Fibroblast of the aortic adventitia (primary cell): ENCODE measurements around the gene P3R3URF. TPM values are rescaled to one million over a fixed set of nuclear protein-coding genes. Genes with fewer than 3 reads are reported as not detected.
A peak's percentile ranks its signal among the peaks of the same experiment; 100 is the strongest.

Experiments
- DNase-seq: peaks from one replicate; pipeline ENCODE4 v3.0.0-alpha.2; 2010; ENCODE audit warnings: low read depth
- H3K4me3 ChIP-seq: 2 replicates; pipeline ENCODE4 v1.5.1; 2011; ENCODE audit warnings: low read depth, mild to moderate bottlenecking, control low read depth, low read length, moderate library complexity
- total RNA-seq: library from RNA; depleted of rRNA; stranded (reverse); fragments of >200 nt; gene quantifications from 2 replicates; pipeline ENCODE4 v1.2.3, GENCODE V29; 2012; ENCODE audit warnings: low replicate concordance
- TF ChIP-seq, protein P1 (sequence below): IDR thresholded peaks from 2 replicates; pipeline ENCODE4 v1.5.1; 2011; ENCODE audit warnings: mild to moderate bottlenecking, low read length, control low read depth, inconsistent platforms; ENCODE audit not compliant: insufficient read depth

P3R3URF gene
- total RNA-seq, 1 donor, result not detected

DNA sequence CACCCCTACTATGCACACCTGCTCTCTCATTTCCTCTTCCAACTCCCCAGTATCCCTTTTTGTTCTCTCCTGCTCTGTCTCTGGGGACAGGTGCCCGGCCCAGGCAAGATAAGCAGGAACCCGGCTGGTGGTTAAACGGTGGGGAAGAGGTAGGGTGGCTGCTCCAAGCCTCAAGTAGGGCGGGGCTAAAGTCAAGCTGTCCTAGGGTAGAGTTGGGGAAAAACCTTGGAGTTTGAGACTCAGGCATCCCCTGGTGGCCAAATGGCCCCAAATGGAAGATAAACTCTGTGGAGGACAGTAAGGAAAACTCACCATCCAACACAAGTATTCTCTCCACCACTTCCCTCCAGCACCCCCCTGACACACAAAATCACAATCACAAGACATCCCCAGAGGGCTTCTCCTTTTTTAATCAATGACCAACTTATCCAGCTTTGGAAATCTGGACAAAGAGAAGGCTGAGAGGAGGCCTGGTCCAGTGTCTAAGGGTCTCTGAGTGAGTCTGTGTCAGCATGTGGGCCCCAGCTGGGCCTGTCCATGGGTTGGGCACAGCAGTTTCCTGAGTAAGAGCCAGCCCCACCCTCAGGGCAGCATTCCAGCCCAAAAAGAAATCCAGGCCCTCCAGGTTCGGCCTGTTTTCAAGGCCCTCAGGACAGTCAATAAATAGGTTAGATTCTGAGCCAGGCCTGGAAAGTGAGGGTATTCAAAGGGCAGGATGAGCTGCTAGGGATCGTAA, 12.2 kb upstream of the P3R3URF start:
- H3K4me3 ChIP-seq, result no peak overlapping the region
- TF ChIP-seq, protein P1, sequence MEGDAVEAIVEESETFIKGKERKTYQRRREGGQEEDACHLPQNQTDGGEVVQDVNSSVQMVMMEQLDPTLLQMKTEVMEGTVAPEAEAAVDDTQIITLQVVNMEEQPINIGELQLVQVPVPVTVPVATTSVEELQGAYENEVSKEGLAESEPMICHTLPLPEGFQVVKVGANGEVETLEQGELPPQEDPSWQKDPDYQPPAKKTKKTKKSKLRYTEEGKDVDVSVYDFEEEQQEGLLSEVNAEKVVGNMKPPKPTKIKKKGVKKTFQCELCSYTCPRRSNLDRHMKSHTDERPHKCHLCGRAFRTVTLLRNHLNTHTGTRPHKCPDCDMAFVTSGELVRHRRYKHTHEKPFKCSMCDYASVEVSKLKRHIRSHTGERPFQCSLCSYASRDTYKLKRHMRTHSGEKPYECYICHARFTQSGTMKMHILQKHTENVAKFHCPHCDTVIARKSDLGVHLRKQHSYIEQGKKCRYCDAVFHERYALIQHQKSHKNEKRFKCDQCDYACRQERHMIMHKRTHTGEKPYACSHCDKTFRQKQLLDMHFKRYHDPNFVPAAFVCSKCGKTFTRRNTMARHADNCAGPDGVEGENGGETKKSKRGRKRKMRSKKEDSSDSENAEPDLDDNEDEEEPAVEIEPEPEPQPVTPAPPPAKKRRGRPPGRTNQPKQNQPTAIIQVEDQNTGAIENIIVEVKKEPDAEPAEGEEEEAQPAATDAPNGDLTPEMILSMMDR, result peak; percentile 13
- DNase-seq, result peak; percentile 39

DNA sequence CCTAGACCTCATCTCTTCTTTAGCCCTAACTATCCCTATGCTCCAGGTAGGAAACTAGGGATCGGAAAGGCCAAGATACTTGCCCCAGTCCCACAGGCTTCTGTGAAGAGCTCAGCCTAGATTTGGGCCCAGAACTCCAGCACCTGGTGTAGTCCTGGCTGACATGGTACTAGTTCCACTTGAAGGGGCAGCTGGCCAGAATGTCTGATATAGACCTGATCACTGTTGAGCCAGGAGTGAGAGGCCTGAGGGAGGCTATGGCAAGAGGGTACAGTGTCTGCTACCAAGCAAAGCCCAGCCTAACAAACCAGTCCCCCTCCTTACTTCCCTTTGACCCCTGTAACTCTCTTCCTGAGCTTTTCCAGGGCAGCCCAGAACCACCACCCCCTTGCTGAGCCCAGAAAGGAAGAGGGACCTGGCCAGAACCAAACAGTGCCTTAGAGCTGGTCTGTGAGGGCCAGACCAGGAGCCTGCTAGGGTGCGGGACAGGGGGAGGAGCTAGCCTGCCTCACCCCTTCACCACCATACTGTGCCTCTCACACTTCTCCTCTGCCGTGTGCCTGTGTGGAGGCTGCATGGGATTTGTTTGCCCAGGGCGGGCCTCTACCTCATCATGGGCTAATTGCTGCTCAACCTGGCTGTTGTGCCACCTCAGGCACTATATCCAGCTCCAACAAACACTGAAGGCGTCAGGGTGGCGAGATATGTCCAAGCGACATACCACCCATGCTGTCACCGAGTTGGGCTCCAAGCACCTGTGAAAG, 11.0 kb upstream of the P3R3URF start:
- DNase-seq, result no peak
- TF ChIP-seq, protein P1, result no peak
- no peak overlapping the region for H3K4me3 ChIP-seq

DNA sequence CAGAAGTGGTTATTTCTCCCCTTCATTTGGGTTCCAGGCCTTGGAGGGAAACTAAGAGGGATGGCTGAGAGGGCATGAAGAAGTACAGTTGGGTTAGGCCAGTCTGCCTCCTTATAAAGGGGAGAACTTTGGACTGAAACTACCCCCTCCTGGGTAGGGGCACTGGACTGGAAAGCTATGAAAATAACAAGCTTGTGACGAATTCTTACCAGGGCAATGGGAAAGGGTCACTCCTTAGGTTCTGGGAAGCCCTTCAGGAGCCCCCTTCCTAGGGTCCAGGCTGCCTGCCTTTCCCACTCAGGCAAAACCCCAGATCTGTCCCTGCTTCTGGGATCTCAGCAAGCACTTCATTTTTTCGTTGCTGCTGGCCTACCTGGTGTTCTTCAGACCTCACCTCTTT, 9.8 kb upstream of the P3R3URF start:
- TF ChIP-seq, protein P1, result no peak
- DNase-seq, result no peak
- H3K4me3 ChIP-seq, result no peak overlapping the region

DNA sequence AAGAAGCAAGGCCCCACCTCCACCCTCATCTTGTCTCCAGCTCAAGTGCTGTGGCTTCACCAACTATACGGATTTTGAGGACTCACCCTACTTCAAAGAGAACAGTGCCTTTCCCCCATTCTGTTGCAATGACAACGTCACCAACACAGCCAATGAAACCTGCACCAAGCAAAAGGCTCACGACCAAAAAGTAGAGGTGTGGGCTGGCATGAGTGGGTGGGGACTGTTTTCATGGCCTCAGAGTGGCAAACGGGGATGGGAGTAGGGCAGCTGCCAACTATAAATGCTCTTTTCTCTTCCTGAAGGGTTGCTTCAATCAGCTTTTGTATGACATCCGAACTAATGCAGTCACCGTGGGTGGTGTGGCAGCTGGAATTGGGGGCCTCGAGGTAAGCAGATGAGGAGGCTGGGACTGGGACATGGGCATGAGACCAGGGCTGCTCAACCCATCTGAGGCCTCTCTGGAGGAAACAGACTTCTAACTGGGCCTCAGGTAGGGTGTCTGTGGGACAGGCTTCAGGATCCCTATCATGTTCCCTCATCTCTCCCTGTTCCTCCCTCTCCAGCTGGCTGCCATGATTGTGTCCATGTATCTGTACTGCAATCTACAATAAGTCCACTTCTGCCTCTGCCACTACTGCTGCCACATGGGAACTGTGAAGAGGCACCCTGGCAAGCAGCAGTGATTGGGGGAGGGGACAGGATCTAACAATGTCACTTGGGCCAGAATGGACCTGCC, 8.8 kb upstream of the P3R3URF start:
- TF ChIP-seq, protein P1, result no peak
- no peak for DNase-seq
- H3K4me3 ChIP-seq, result no peak overlapping the region

DNA sequence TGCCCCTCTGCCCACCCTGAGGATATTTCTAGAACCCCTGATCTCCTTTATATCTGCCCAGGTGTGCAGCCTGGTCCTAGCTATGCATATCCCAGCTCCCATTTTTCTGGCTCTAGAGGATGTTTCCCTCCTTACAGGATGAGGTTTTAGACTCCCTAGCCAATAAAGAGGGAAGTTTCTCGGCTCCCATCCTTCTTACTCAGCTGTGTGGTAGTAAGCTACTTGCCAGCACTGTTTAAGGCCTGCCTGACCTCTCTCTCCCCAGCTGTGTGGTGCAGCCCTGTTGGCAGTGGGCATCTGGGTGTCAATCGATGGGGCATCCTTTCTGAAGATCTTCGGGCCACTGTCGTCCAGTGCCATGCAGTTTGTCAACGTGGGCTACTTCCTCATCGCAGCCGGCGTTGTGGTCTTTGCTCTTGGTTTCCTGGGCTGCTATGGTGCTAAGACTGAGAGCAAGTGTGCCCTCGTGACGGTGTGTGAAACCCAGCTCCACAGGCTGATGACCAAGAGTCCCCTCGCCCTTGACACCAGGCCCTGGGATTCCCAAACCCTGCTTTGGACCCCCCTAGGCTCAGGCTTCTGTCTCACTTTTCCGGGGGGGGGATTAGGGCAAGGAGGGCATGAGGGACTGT, 7.8 kb upstream of the P3R3URF start:
- no peak for DNase-seq
- TF ChIP-seq, protein P1, result no peak
- H3K4me3 ChIP-seq, result no peak overlapping the region

DNA sequence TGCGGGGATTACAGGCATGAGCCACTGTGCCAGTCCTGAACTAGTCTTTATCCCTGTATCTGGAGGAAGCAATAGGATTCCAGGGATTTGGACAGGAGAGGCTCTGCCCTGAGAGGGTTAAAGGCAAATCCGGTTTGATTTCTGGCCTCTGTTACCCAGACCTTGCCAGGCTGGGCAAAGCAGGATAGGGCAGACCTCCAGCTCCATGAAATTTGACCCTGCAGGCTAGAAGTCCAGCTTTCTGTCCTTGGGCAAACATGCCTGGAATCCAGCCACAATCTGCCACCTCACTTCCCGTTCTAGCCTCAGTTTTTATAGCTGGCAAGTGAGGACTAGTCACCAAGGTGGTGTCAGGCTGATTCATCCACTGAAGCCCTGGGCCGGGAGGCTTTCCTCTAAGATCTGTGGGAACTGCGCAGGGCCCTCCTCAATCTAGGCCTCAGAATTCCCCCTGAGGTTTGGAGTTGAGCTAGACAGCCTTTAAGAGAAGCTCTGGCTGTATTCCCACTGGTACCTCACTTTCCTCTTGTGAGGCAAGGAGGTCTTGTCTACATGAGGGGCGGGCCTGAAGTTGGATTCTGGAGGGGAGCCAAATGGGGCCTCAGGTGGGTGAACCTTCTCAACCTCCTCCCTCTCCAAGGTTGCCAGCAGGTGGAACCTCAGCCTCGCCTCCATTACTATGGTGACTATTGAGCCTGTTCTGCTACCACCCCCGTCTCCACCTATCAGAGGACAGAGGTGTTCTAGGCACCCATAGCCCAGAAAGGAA, 7.0 kb upstream of the P3R3URF start:
- TF ChIP-seq, protein P1, result no peak
- H3K4me3 ChIP-seq, result no peak overlapping the region
- peak; percentile 91 for DNase-seq
